Measurements from ENCODE around the gene NAALAD2.

- no peak for TF ChIP-seq SRF (IDR thresholded peaks at IDR 0.05; ENCODE audit: low read depth, low read length)
- no peak for TF ChIP-seq CBX8 (IDR thresholded peaks at IDR 0.05; ENCODE audit: borderline replicate concordance, low read depth, low read length)
- TF ChIP-seq ATF3 (IDR thresholded peaks at IDR 0.05; ENCODE audit: insufficient read depth, low read depth, low read length) = no peak
- no peak for TF ChIP-seq CTCF (IDR thresholded peaks at IDR 0.05; ENCODE audit: control extremely low read depth in 1 of 3, insufficient read depth in 1 of 3, low read depth in 1 of 3, low read length in 3 of 3)
- TF ChIP-seq GABPA (IDR thresholded peaks at IDR 0.05; ENCODE audit: borderline replicate concordance, insufficient read depth, low read length) = no peak
- TF ChIP-seq CHD2 (IDR thresholded peaks at IDR 0.05; ENCODE audit: low read length) = no peak
- no peak for TF ChIP-seq EZH2 (IDR thresholded peaks at IDR 0.05; ENCODE audit: low read depth, low read length, severe bottlenecking)
- no peak for TF ChIP-seq POLR2A (IDR thresholded peaks at IDR 0.05; ENCODE audit: control extremely low read depth in 1 of 2, low read depth in 2 of 2, low read length in 2 of 2)
- no peak for TF ChIP-seq JUND (IDR thresholded peaks at IDR 0.05; ENCODE audit: low read length)
- no peak for TF ChIP-seq CTBP2 (IDR thresholded peaks at IDR 0.05; ENCODE audit: borderline replicate concordance, insufficient read depth, insufficient read length, low read length)
- TF ChIP-seq HDAC2 (IDR thresholded peaks at IDR 0.05; ENCODE audit: borderline replicate concordance in 1 of 2, low read depth in 2 of 2, low read length in 2 of 2) = no peak
- TF ChIP-seq CBX5 (IDR thresholded peaks at IDR 0.05; ENCODE audit: low read depth, low read length) = no peak
- TF ChIP-seq JUN (IDR thresholded peaks at IDR 0.05; ENCODE audit: low read depth, low read length) = no peak
Measured at GRCh38 chr11:90208857-90209256, 74.4 kb downstream of the NAALAD2 start.
